ENCODE data around the gene TSHZ2. TPM values are rescaled to one million over a fixed set of nuclear protein-coding genes. Genes with fewer than 3 reads are reported as not detected.

TSHZ2 gene
- total and polyA plus RNA-seq, 9 of the 15 experiments (the other 6 are each of a cell fraction or from before 2014, with no cell fraction given): 0.03 to 0.20 (median 0.05) TPM; not detected in 4

- DNase-seq (ENCODE audit: extremely low read depth in 1 of 4, low spot score in 3 of 4) (no peak), ATAC-seq (no peak), FAIRE-seq (no peak)
- H3K4me2 ChIP-seq (ENCODE audit: insufficient read depth, low read length): no peak overlapping the region
- no peaks in the 10 kb centered on the region for H3K4me1 ChIP-seq (replicated peaks in 1 of 2; ENCODE audit: control insufficient read depth in 2 of 2, insufficient read depth in 2 of 2, low read length in 2 of 2)
- H3K79me2 ChIP-seq (ENCODE audit: control insufficient read depth, insufficient read depth, low read length): no peaks in the 10 kb centered on the region
- no peak overlapping the region for H3K4me3 ChIP-seq
- no peaks in the 10 kb centered on the region for H4K20me1 ChIP-seq (replicated peaks; ENCODE audit: control insufficient read depth, insufficient read depth, low read length)
- ChIA-PET POLR2A (no interaction called here), CTCF (ENCODE audit: low intra/inter-chr PET ratio) (no interaction called here)
- intact Hi-C loops (cut with micrococcal nuclease): no loop called here
- in situ Hi-C loops (cut with MboI): no loop called here
- H3K9me1 ChIP-seq (ENCODE audit: control insufficient read depth, insufficient read depth, low read length): no peaks in the 10 kb centered on the region
- BruUV-seq (replicated peaks): no TSS peak
- no peak overlapping the region for H2AFZ ChIP-seq (ENCODE audit: low read depth, low read length)
- TF ChIP-seq DLX4 (CRISPR knock-in tag; IDR thresholded peaks at IDR 0.05) (no peak), E2F4 (CRISPR knock-in tag; IDR thresholded peaks at IDR 0.05; ENCODE audit: low read depth) (no peak), ZKSCAN1 (IDR thresholded peaks at IDR 0.05; ENCODE audit: low read depth, low read length) (no peak), DEAF1 (CRISPR knock-in tag; IDR thresholded peaks at IDR 0.05) (no peak), USF2 (CRISPR knock-in tag; IDR thresholded peaks at IDR 0.05) (no peak), ZNF707 (CRISPR knock-in tag; conservative IDR thresholded peaks at IDR 0.05) (no peak), HMG20A (CRISPR knock-in tag; conservative IDR thresholded peaks at IDR 0.05) (no peak), ZNF449 (CRISPR knock-in tag; IDR thresholded peaks at IDR 0.05) (no peak), ZSCAN29 (IDR thresholded peaks at IDR 0.05) (no peak)
- no peaks in the 10 kb centered on the region for H3K36me3 ChIP-seq (ENCODE audit: control insufficient read depth, insufficient read depth, low read length)
- H3K9ac ChIP-seq (ENCODE audit: insufficient read depth in 1 of 2, low read depth in 2 of 2, low read length in 2 of 2): no peak overlapping the region
- H3K9me3 ChIP-seq (replicated peaks; ENCODE audit: control insufficient read depth, insufficient read depth, low read depth, low read length): no peaks in the 10 kb centered on the region
- H3K27me3 ChIP-seq (ENCODE audit: control insufficient read depth in 2 of 2, insufficient read depth in 2 of 2, low read length in 2 of 2): peaks cover 8 to 9% of the 10 kb centered on the region in 2 experiments
- H3K27ac ChIP-seq (ENCODE audit: extremely low read depth, low read depth, low read length): no peak overlapping the region
- WGBS (ENCODE audit: insufficient coverage, low coverage, missing lambda C conversion rate): 4% methylated on average over 3 of the region's 3 CpGs
Measured at GRCh38 chr20:53042521-53042920, 70.4 kb downstream of the TSHZ2 start.
